GM19463 (cell line): ENCODE data around the gene RSPH6A.
"Not testable (repeated sequence)": the region's sequence is repeated elsewhere in the genome, so short reads cannot be mapped to it uniquely, and the experiment has no call there.

Experiments used
- ATAC-seq: cut with Tn5 transposase; IDR thresholded peaks from one replicate; pipeline ENCODE4 v1.9.1; 2021; ENCODE audit warnings: mild to moderate bottlenecking, moderate library complexity; ENCODE audit not compliant: unreplicated experiment

RSPH6A gene

DNA sequence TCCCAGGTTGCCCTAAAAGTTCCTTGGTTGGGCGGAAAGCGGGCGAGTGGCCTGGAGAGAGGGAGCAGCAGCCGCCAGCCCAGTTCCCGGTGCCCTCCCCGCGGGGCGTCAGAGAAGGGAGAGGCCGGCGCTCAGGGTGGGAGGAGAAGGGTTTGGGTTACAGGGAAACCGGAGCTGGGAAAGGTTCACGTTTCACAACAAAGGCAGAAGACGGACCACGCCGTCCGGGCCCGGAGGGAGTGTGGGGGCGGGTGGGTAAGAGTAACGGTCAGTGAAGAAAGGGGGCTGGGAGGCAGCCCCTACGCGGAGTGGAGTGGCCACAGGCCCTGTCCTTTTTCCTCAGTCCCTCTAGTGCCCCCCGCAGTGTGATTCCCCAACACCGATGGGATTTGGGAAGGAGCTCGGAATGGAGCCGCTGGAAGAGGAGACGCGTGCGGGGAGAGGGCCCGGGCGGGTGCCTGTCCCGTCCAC is 47.7 kb downstream of the RSPH6A start:
- ATAC-seq: no peak

DNA sequence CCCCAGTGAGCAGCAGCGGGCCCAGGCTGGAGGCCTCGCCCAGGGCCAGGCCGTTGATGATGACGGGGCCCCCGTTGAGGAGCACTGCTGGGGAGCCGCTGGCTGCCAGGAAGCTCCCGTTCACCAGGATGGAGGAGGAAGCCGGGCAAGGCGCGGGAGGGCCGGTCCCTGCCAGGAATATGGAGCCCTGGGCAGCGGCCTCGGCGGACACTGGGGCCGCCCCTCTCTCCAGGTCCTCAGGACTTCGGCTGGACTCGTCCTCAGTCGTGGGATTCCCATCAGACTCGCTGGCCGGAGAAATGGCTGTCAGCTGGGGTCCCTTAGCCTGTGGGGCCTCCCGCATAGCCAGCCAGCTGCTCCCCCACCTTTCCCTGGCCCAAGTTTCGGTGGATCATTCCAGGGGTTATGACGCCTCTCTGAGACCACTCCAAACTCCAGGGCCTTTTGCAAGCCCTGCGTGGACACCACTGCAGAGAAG is 48.2 kb downstream of the RSPH6A start:
- no peak for ATAC-seq

DNA sequence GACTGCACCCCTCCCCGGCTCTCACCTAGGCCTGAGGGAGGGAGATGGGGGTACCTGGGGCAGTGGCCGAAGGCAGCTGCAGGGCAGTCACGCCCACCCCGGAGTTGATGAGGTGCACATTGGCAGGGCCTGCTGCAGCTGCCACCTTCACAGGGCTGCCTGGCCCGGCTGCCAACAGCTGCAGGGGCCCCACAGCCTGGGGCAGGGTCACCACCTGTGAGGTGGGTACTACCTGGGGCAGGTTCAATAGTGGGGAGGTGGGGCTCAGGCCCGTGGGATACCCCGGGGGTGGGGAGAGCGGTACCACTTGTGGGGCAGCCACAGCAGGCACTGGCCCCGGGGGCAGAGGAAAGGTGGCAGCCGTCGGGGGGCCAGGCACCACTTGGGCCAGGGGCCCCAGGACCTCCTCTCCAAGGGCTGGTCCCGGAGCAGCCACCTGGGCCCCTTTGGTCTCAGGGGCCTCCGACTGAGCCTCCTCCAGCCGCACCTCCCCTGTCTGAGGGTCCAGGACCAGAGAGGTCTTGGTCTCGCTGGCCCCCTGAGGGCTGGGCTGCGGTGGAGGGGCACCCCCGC is 48.7 kb downstream of the RSPH6A start:
- no peak for ATAC-seq

DNA sequence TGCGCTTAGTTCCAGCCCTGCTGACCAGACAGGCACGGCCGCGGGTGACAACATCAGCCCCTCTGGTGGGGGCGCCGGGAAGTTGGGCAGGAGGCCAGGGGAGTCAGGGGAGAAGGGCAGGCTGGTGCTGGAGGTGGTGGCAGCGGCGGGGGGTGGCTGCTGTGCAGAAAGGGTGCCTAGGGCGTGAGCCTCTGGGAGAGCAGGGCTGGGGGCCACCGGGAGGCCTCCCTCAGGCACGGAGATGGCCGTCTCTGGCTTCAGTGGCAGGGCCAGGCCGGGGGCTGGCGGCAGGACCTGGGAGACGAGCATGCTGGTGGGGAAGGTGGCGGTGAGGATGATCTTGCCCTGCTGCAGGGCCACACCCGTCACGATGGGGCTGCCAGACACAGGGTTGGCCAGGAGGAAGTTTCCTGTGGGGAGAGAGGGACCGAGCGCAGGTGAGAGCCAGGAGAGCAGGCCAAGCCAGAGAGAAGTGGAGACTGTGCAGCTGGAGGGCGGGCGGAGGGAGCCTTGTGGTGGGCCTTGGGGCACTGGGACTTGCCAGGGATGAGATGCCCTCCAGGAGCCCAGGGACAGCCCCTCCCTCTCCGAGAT is 49.3 kb downstream of the RSPH6A start:
- ATAC-seq: no peak

DNA sequence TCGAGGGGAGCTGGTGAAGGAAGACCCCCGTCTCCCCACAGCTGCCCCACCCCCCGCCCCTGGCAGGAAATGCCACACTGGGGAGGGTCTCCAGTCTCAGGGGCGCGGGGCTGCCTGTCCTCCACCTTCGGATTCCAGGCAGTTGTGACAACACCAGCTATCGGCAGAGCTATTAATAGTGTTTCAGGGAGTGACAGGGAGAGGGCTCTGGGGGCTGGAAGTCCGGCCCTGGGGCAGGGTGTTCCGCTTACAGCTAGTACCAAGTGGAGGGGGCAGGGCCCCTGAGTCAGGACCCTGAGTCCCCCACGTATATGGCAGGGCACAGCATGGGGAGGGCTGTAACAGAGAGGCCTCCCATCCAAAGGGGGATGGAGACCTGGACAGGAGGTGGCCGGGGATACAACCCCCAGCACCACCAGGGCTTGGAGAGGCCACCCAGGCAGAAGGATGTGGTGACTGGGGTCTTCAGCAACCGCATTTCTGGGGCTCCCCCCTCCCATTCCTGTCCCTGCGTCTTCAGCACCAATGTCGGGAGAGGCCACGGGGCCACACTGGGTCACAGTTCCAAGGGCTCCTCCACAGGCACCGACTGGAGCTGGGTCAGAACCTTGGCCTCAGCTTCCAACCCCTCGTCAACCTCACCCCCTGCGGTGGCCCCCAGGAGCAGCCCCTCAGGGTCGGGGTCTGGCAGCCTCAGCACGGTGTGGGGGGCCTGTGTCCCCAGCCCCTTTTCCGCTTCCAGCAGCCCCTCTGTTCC is 50.0 kb downstream of the RSPH6A start:
- ATAC-seq: no peak

DNA sequence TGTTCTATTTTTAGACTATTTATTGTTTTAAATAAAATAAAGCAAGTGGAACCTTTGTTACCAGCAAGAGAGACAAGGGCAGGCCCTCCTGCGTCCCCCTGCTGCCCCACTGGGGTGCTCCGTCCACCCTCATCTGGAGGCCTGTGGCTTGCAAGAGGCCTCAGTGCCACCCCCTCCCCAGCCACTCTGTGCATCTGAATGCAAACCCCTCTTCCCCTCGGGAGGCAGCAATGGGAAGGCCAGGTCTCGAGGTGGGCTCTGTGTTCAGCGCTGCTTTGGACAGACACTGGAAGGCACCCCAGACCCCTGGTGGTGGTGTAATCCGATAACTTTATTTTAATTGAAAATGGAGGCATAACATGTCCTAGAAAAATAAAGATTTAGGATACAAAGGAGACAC is 50.6 kb downstream of the RSPH6A start:
- ATAC-seq: no peak

DNA sequence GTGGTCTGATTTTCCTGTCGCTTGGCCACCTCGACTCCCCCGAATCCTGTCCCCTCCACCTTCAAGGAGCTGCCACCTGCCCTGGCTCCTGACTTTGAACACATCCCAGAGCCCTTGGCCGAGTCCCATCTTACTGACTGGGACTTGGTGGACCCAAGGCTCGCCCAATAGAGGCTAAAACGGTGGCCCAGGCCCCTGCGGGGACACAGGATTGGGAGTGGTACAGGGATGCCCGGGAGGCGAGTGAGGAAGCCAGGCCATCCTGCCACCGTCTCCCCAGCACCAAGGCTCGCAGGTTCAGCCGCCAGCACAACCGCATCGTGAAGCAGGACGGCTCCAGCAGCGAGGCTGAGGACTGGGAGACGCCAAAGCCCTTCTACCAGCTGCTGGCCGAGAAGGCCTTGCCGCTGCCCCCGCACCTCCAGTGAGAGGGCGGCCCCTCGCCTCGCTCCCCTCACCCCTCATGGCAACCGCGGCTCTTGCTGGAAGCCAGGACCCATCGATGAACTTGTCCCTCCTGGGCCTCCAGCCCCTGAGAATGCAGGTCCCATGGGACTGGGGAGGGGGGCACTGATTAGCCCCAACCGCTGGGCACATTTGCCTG is 51.3 kb downstream of the RSPH6A start:
- no peak for ATAC-seq

DNA sequence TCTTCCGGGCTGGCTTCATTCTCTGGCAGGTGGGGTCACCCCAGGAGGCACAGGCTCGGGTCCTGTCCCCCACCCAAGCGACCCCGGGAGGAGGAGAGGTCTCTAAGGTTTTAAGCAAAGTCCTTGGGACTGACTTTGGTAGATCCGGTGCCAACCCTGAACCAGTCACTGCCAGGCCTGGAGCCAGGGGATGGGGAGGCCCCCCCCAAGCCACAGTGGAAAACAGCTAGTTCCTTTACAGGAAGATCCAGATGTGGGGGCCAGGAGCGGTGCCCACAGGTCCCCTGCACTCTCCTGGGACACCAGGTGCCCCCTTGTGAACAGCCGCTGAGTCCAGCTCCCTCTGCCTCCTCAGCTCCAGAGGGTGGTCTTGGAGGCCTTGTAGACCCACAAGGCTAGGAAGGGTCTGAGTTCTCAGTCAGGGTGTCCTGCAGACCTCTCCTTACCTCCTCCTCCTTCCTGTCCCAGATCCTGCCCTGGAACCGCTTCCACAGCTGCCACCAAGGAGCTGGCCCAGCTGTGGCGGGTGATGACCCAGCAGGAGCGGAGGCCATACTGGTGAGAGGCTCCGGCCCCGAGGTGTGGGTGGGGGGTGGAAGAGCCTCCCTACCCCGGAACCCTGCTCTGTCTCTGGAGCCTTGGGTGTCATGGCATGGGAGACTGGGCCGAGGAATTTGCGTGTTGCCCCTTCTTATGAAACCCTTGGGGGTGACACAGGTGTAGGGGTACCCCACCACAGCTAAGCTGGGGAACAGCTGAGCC is 52.1 kb downstream of the RSPH6A start:
- ATAC-seq: no peak

DNA sequence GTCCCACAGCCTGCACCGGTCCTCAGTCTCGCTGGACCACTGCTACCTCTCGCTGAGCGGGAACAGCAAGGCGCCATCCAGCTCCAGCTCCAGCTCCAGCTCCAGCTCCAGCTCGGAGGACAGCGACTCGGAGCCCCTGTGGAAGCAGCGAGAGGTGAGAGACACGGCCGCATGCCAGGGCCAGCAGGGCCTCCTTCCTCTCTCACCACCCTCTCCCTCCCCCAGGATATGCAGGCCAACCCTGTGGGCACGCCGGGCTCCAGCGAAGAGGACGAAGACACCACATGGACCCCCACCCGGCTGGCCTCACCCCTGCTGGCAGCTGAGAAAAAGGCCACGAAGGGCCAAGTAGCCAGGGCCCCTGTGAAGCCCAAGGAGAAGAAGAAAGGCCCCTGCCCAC is 53.4 kb downstream of the RSPH6A start:
- ATAC-seq: no peak

DNA sequence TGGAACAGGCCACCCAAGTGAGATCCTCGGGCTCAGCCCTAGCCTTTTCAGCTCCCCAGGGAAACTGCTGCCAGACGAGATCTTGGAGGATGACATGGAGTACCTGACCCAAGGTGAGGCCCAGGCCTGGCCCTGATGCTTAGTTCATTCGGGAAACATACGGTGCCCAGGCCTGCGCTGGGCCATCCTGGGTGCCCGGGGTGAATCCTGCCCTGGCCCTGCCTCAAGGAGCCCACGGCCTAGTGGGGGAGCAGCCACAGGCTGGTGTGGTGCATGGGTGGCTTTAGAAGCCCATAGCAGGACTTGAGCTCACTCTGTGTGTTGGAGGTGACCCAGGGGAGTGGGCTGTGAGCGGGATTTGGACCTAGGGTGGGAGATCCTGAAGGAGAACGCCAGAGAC is 56.2 kb downstream of the RSPH6A start:
- no peak for ATAC-seq

DNA sequence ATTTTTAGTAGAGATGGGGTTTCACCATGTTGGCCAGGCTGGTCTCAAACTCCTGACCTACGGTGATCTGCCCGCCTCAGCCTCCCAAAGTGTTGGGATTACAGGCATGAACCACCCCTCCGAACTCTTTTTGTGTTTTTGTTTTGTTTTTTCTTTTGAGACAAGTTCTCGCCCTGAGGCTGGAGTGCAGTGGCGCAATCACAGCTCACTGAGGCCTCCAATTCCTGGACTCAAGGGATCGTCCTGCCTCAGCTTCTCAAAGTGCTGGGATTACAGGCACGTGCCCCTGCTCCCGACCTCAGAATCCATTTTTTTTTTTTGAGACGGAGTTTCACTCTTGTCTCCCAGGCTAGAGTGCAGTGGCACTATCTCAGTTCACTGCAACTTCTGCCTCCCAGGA is 57.4 kb downstream of the RSPH6A start:
- ATAC-seq: no peak

DNA sequence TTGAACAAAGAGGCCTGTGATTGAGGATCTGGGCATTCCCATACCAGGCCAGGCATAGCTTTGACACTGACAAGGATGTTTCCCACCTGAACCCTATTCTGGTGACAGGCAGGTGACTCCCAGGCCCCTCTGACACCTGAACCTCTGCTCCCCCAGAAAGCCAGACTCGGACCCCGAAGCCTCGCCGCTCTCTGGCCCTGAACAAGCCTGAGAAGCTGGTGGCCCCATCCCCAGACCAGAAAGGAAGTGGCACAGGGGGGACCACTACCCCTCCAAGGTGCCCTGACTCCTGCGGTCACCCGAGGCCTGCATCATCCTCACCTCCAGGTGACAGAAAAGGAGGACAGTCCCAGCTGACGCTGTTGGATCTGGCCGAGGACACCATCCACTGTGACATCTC is 60.8 kb downstream of the RSPH6A start:
- no peak for ATAC-seq

DNA sequence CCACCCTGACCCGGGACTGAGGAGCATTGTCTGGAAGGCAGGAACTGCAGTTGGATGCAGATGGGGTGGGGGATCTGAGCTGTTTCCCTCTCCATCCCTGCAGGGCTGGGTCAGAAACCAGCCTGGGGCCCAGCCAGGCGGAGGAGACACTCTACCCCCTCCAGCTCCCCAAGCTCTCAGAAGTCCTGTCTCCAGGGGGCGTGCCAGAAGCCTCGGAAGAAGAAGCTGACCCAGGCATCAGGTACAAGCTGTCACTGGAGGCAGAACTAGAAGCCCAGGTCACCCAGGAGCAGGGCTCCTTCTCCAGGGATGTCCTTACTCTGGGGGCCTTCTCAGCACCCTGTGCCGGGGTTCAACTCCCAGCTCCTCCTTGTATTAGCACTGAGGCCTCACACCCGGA is 61.6 kb downstream of the RSPH6A start:
- no peak for ATAC-seq

DNA sequence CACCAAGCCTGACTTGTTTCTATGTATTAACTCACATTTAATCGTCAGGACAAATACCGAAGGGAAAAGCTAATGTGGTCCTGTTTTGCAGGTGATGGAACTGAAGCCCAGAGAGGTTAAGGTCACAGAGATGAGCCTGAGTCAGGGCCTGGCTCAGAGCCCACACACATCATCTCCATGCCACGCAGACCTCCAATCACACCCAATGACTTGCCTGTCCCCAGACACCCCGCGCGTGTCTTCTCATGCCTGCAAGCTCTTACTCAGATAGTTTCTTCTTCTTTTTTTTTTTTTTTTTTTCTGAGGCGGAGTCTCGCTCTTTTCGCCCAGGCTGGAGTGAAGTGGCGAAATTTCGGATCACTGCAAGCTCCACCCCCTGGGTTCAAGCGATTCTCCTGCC is 62.5 kb downstream of the RSPH6A start:
- ATAC-seq: no peak

DNA sequence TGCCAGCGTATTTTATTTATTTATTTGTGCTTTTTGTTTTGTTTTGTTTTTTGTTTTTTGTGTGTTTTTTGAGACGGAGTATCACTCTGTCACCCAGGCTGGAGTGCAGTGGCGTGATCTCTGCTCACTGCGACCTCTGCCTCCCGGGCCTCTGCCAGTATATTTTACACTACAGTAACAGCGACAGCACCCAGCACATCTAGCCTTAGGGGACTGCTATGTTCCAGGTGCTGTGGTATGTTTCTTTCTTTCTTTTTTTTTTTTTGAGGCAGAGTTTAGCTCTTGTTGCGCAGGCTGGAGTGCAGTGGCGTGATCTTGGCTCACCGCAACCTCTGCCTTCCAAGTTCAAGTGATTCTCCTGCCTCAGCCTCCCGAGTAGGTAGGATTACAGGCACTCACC is 63.6 kb downstream of the RSPH6A start:
- not testable (repeated sequence) for ATAC-seq

DNA sequence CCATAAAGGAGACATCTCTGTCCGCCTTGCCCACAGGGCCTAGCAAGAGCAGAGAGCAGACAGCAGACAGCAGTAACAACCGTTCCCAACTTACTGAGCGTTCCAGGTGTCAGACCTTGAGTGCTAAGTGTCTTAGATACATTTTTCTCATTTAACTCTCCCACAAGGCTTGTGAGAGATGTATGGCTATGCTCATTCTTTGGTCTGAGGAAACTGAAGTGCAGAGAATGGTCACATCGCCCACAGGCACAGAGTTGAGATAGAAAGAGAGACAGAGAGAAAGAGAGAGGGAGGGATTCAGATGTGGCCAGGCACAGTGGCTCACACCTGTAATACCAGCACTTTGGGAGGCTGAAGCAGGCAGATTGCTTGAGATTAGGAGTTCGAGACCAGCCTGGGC is 67.6 kb downstream of the RSPH6A start:
- ATAC-seq: no peak

DNA sequence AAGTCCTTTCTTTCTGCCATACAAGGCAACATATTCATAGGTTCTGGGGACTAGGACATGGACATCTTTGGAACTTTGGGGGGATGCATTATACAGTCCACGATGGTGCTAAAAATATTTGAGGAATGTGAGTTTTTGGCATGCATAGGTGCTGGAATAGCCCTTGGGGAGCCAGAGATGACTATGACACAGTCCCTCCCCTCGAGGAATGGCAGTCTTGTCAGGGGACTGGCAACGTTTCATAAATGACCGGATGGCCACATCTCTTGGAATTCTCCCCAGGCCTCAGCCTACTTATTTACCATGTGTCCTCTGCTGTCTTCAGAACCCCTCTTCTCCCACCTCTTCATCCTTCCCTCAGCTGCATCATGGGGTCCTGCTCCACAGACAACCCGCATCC is 68.2 kb downstream of the RSPH6A start:
- ATAC-seq: no peak
